Brain microvascular endothelial cell (primary cell): ENCODE measurements around the gene RPS15.

ENCODE experiments used
- DNase-seq: peaks from one replicate; pipeline ENCODE4 v3.0.0-alpha.2; 2020
- H3K27ac ChIP-seq: fragments of 250-450 bp; sonication (Bioruptor Pico); 2 replicates; pipeline ENCODE4 v1.5.1; 2020; ENCODE audit warnings: mild to moderate bottlenecking, moderate library complexity
- H3K27me3 ChIP-seq: fragments of 250-450 bp; sonication (Bioruptor Pico); replicated peaks from 2 replicates; pipeline ENCODE4 v1.5.1; 2020; ENCODE audit warnings: mild to moderate bottlenecking
- H3K36me3 ChIP-seq: fragments of 250-450 bp; sonication (Bioruptor Pico); replicated peaks from 2 replicates; pipeline ENCODE4 v1.5.1; 2020; ENCODE audit warnings: mild to moderate bottlenecking
- H3K4me3 ChIP-seq: 2 replicates; pipeline ENCODE4 v1.5.1; 2011; ENCODE audit warnings: low read depth, mild to moderate bottlenecking, control low read depth, low read length, moderate library complexity
- in situ Hi-C: cut with HindIII; loops from 2 replicates; pipeline ENCODE4 v1.10.0; 2017; ENCODE audit warnings: low sequenced_read_pairs, low pct_ligation_motif_present
- TF ChIP-seq, protein P1 (sequence below): IDR thresholded peaks from 2 replicates; pipeline ENCODE4 v1.5.1; 2011; ENCODE audit warnings: low read depth, mild to moderate bottlenecking, moderate library complexity, low read length, control low read depth, inconsistent platforms; ENCODE audit errors: missing control alignments

Gene RPS15

DNA sequence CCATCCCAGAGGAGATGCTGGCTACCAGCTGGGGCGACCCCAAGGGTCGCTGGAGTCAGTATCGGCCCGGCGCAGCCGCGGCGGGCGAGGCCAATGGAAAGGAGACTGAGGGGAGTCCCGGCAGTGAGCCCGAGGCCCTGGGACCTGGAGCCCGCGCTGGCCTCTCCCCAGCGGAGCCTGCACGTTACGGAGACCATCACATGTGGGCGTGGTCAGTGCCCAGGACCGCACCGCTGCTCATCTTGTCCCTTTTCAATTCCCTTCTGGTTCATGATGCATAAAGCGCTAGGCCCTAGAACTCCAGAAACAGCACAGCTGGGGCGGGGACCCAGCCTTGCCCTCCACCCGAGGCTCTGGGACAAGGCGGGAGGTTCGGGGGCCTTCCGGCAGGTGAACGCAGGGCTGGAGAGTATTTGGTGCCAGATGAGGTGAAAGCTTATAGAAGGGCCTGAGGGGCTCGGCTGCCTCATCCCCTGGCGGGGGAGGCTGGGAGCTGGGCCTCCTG lies 32.9 kb downstream of the RPS15 start:
- no peak for DNase-seq
- Histone ChIP-seq H3K4me3 (no peak overlapping the region), H3K27me3 (peaks cover 56% of the 10 kb centered on the region), H3K36me3 (no peaks in the 10 kb centered on the region), H3K27ac (no peak overlapping the region)
- in situ Hi-C loops = loop anchor here (5.0 kb wide), 1 partner anchor 189 kb away; no protein-coding TSS in a partner anchor
- TF ChIP-seq, protein P1, sequence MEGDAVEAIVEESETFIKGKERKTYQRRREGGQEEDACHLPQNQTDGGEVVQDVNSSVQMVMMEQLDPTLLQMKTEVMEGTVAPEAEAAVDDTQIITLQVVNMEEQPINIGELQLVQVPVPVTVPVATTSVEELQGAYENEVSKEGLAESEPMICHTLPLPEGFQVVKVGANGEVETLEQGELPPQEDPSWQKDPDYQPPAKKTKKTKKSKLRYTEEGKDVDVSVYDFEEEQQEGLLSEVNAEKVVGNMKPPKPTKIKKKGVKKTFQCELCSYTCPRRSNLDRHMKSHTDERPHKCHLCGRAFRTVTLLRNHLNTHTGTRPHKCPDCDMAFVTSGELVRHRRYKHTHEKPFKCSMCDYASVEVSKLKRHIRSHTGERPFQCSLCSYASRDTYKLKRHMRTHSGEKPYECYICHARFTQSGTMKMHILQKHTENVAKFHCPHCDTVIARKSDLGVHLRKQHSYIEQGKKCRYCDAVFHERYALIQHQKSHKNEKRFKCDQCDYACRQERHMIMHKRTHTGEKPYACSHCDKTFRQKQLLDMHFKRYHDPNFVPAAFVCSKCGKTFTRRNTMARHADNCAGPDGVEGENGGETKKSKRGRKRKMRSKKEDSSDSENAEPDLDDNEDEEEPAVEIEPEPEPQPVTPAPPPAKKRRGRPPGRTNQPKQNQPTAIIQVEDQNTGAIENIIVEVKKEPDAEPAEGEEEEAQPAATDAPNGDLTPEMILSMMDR = no peak

DNA sequence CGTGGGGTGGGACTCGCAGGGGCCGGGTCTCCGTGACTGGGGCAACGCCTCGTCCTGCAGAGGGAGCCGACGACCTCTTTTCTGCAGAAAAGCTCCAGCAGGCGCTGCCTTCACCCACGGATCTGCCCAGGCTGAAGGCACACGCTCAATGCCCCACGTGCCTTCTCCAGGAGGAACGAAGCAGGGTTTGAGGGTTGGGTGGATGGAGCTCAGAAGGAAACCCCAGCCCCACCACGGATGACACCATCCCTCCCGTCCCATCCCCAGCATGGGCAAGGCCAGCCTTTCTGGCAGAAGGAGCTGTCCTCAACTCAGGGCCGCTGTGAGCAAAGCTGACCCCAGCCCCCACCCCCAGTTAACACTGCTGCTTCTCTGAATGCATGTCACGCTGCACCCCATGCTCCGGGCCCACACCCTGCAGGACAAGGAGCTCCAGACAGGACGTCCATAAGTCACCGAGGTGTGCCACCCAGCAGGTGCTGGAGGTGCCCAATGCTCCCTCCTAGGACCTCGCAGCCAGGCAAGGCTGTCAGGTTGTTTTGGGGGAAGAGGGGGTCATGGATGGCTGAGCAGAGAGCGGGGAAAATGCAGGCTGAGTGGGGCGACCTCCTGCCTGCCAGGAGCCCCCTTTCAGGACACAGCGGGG lies 33.4 kb downstream of the RPS15 start:
- in situ Hi-C loops = loop anchor here (5.0 kb wide), 1 partner anchor 189 kb away; no protein-coding TSS in a partner anchor
- H3K4me3 ChIP-seq = no peak overlapping the region
- TF ChIP-seq, protein P1 = peak; percentile 35
- peaks cover 50% of the 10 kb centered on the region for H3K27me3 ChIP-seq
- no peaks in the 10 kb centered on the region for H3K36me3 ChIP-seq
- no peak overlapping the region for H3K27ac ChIP-seq
- no peak for DNase-seq

DNA sequence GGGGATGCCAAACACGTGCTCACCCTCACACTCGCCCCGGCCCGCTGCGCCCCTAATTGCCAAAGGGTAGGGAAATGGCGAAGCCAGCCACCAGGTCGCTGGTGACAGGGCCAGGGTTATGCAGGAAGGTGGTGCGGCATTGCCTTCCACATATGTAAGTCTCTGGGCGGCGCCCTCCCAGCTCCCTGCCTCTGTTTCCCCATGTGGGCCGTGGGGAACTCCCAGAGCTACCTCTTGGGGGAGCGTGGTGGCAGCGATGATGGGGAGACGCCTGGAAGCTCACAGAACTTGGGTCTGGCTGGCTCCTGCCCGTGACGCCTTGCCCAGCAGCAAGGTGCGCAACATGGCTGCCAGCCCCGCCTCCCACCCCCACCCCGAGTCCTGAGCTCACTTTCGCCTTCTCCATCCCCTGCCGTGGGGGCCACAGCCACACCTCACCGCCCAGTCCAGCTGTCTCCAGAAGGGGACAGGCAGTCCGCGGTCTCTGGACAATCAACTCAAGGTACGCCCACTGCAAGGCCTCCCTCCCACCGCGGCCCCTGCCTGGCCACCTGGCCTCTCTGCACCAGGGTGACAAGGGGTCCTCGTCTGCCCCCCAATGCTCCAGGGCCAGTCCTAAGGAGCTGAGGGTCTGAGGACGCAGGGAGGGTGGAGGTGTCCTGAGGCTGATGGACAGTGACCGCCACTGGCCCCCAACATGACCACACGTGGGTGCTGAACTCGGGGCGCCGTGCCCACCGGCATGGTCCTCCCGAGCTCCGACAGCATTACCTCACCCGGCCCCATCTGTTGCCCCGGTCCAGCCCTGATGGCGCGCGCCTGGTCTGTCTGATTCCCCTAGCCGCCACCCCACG lies 34.3 kb downstream of the RPS15 start:
- TF ChIP-seq, protein P1 = no peak
- in situ Hi-C loops = loop anchor here (5.0 kb wide), 1 partner anchor 190 kb away; no protein-coding TSS in a partner anchor
- H3K36me3 ChIP-seq = no peaks in the 10 kb centered on the region
- H3K27ac ChIP-seq = no peak overlapping the region
- no peak overlapping the region for H3K4me3 ChIP-seq
- DNase-seq = no peak
- peaks cover 42% of the 10 kb centered on the region for H3K27me3 ChIP-seq

DNA sequence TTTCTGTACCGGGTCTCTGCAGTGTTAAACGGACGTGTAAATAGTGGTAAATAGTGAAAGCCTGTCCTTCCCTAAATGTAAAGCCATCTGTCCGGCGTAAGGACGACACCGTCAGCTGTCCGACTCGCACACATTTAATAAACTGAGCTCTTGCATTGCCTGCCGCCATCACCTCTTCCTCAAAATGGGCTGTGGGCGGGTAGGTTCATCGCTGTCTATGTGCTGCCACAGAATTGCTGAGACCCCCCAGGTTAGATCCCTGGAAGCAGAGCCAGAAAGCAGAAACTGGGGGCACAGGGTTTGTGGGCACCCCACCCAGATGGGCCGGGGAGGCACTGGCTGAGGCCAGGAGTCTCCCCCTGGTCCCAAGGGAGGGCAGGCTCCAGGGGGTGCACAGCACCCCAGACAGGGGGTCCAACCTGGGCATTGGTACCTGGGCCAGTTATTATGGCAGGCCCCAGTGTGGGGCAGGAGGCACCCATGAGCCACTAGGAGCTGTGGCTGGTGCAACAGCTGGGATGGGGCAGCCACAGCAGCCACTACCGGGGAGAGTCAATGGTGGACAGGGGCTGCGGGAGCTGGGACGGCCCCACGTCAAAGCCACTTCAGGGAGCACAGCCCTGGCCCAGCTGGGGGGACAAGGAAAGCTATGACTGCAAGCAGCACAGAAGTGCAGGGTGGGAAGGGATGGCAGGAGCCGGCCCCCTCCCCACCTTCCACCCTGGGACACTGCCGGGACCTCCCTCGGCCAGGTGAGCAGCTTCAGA lies 35.1 kb downstream of the RPS15 start:
- no peak overlapping the region for H3K27ac ChIP-seq
- H3K4me3 ChIP-seq = no peak overlapping the region
- TF ChIP-seq, protein P1 = no peak
- H3K36me3 ChIP-seq = no peaks in the 10 kb centered on the region
- DNase-seq = no peak
- peaks cover 34% of the 10 kb centered on the region for H3K27me3 ChIP-seq
- in situ Hi-C loops = loop anchor here (5.0 kb wide), 1 partner anchor 191 kb away; no protein-coding TSS in a partner anchor

DNA sequence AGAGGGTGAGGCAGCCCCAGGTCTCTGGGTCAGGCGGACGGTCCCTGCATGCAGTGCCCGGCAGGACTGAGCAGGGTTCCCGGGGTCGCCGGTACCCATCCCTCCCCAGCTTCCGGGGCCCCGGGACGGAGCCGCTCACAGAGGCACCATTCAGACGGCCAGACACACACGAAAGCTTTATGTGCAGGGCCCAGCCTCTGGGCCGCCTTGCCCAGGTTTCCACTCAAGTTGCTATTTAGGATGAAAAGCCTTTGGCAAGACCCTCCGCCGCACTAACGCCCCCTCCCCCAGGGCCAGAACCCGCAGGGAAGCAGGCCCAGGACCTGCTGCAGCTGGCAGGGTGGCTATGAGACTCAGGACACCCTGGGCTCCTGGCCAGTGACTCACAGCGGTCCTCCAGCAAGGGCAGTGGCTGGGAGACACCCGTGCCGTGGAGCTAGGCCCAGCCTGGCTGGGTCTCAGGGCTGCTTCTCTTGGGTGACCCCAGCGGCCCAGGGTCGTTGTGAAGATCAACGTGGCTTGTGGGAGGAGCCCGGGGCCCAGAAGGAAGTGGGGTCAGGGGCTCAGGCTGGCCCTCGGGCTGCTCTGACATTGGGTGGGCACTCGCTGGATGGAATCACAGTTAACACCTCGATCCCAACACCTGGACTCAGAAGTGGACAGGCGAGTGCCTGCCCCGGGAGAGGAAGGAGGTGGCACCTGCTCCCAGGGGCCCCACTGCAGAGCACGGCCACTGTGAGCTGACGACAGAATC lies 36.0 kb downstream of the RPS15 start:
- Histone ChIP-seq H3K4me3 (no peak overlapping the region), H3K36me3 (no peaks in the 10 kb centered on the region), H3K27ac (no peak overlapping the region), H3K27me3 (peaks cover 27% of the 10 kb centered on the region)
- DNase-seq = no peak
- TF ChIP-seq, protein P1 = no peak
- in situ Hi-C loops = loop anchor here (5.0 kb wide), 1 partner anchor 192 kb away; no protein-coding TSS in a partner anchor
